B cell (primary cell): Measurements from ENCODE around the gene ARRB2. TPM values are rescaled to one million over a fixed set of nuclear protein-coding genes. Genes with fewer than 3 reads are reported as not detected.
"Not testable (repeated sequence)": the region's sequence is repeated elsewhere in the genome, so short reads cannot be mapped to it uniquely, and the experiment has no call there.

Source experiments
- ATAC-seq: fragments of 200-7000 bp; cut with Tn5 transposase; one replicate; pipeline ENCODE4 v1.10.0; 2021; ENCODE audit warnings: low read depth, mild to moderate bottlenecking, moderate number of reproducible peaks, moderate library complexity
- CTCF ChIA-PET: fragments of 350-600 bp; sonication (Branson Sonifier 250); formaldehyde crosslinking; loops from one replicate; lab custom pipeline; 2021; ENCODE audit warnings: antibody characterized with exemption, inconsistent platforms; lab: Charles Lee
- POLR2A ChIA-PET: fragments of 350-600 bp; sonication (Branson Sonifier 250); formaldehyde crosslinking; loops from one replicate; lab custom pipeline; 2021; ENCODE audit warnings: antibody characterized with exemption; lab: Charles Lee
- DNase-seq: peaks from one replicate; pipeline ENCODE4 v3.0.0; 2013
- H2AFZ ChIP-seq: 2 replicates; pipeline ENCODE4 v1.6.1; 2012; ENCODE audit warnings: mild to moderate bottlenecking, low read depth, low read length; ENCODE audit not compliant: insufficient read depth, poor library complexity, severe bottlenecking
- H3K27ac ChIP-seq, 2 donors: 1 replicate in 1 of 2; 2 replicates in 1 of 2; pipeline ENCODE4 v1.5.1; 2012 to 2013; ENCODE audit warnings: low read length in 2 of 2, mild to moderate bottlenecking in 2 of 2, moderate library complexity in 1 of 2
- H3K27me3 ChIP-seq, 4 experiments: fragments of 200-600 bp in 1 of 4; sonication (generic) in 1 of 4; replicated peaks in 1 of 4; 1 replicate in 2 of 4; 2 replicates in 2 of 4; pipeline versions ENCODE4 v1.6.1 to v1.7.0; 2013 to 2016; ENCODE audit warnings: low read length in 3 of 4, mild to moderate bottlenecking in 2 of 4, mixed read lengths in 1 of 4, moderate library complexity in 1 of 4; ENCODE audit not compliant: insufficient read depth in 4 of 4, control insufficient read depth in 3 of 4; ENCODE audit errors: control extremely low read depth in 1 of 4
- H3K36me3 ChIP-seq, 2 experiments: replicated peaks in 1 of 2; 1 replicate in 1 of 2; 2 replicates in 1 of 2; pipeline versions ENCODE4 v1.6.1 to v1.7.1; 2013; ENCODE audit warnings: low read length in 1 of 2; ENCODE audit not compliant: insufficient read depth in 2 of 2, control insufficient read depth in 1 of 2; ENCODE audit errors: control extremely low read depth in 1 of 2, extremely low read depth in 1 of 2
- H3K4me1 ChIP-seq, 2 donors: fragments of 200-600 bp in 1 of 2; sonication (generic) in 1 of 2; 1 replicate in 1 of 2; 2 replicates in 1 of 2; pipeline versions ENCODE4 v1.5.1 to v1.6.1; 2013 to 2017; ENCODE audit warnings: low read length in 2 of 2; ENCODE audit not compliant: control insufficient read depth in 2 of 2, insufficient read depth in 2 of 2
- H3K4me2 ChIP-seq: replicated peaks from 2 replicates; pipeline ENCODE3; 2012; ENCODE audit warnings: mild to moderate bottlenecking, low read depth, low read length; ENCODE audit not compliant: poor library complexity, severe bottlenecking
- H3K4me3 ChIP-seq, 5 experiments: fragments of 200-600 bp in 1 of 5; sonication (generic) in 1 of 5; 1 replicate in 3 of 5; 2 replicates in 2 of 5; pipeline versions ENCODE4 v1.5.1 to v1.7.0; 2011 to 2016; ENCODE audit warnings: low read length in 4 of 5, mild to moderate bottlenecking in 4 of 5, low read depth in 2 of 5, control low read depth in 1 of 5, moderate library complexity in 1 of 5; ENCODE audit not compliant: insufficient read depth in 1 of 5; ENCODE audit errors: control extremely low read depth in 1 of 5, extremely low read depth in 1 of 5
- H3K79me2 ChIP-seq: fragments of 200-600 bp; sonication (generic); one replicate; pipeline ENCODE4 v1.6.0; 2016; ENCODE audit warnings: low read length; ENCODE audit not compliant: control insufficient read depth, insufficient read depth
- H3K9ac ChIP-seq: fragments of 200-600 bp; sonication (generic); 2 replicates; pipeline ENCODE4 v1.6.1; 2017; ENCODE audit warnings: mild to moderate bottlenecking, low read length, moderate library complexity
- H3K9me3 ChIP-seq, 3 donors: one replicate each; pipeline versions ENCODE4 v1.6.1 to v1.7.1; 2013; ENCODE audit warnings: low read length in 2 of 3; ENCODE audit not compliant: control insufficient read depth in 2 of 3, insufficient read depth in 1 of 3; ENCODE audit errors: control extremely low read depth in 1 of 3
- H4K20me1 ChIP-seq: 2 replicates; pipeline ENCODE4 v1.6.0; 2012; ENCODE audit warnings: mild to moderate bottlenecking, low read length; ENCODE audit not compliant: insufficient read depth, control insufficient read depth, poor library complexity, severe bottlenecking
- H3K27ac Mint-ChIP-seq: one replicate; pipeline ENCODE4 v1.8.0; 2021; ENCODE audit warnings: mixed read lengths
- H3K27me3 Mint-ChIP-seq: one replicate; pipeline ENCODE4 v1.8.0; 2021; ENCODE audit warnings: mixed read lengths
- H3K4me1 Mint-ChIP-seq: one replicate; pipeline ENCODE4 v1.8.0; 2021; ENCODE audit warnings: mixed read lengths
- H3K4me3 Mint-ChIP-seq: one replicate; pipeline ENCODE4 v1.8.0; 2021; ENCODE audit warnings: mixed read lengths
- H3K9me3 Mint-ChIP-seq: one replicate; pipeline ENCODE4 v1.8.0; 2022; ENCODE audit warnings: mixed read lengths; ENCODE audit not compliant: insufficient read depth
- EZH2 ChIP-seq: IDR thresholded peaks from 2 replicates; pipeline ENCODE4 v1.6.1; 2012; ENCODE audit warnings: borderline replicate concordance, low read depth, mild to moderate bottlenecking, moderate library complexity, low read length; ENCODE audit not compliant: insufficient read depth, poor library complexity, severe bottlenecking
- WGBS: methylation state at CpG from one replicate; pipeline ENCODE4 v1.1.5; 2013; ENCODE audit warnings: missing lambda C conversion rate; ENCODE audit not compliant: insufficient coverage; 5-methylcytosine and 5-hydroxymethylcytosine counted together
- intact Hi-C: fragments of 100-400 bp; cut with micrococcal nuclease; formaldehyde crosslinking; loops from one replicate; pipeline ENCODE4 v1.10.0; 2022
- polyA plus RNA-seq: library from polyadenylated mRNA; depleted of rRNA; stranded (reverse); fragments of >200 nt; gene quantifications from 2 replicates; pipeline ENCODE4 v1.2.3, GENCODE V29; 2012
- total RNA-seq, 2 donors: library from RNA; stranded (reverse); fragments of 120-200 nt in 1 of 2; gene quantifications; 1 replicate in 1 of 2; 2 replicates in 1 of 2; pipeline versions ENCODE4 v1.2.3 to v1.2.4, GENCODE V29; 2013 to 2022
- TF ChIP-seq, protein P1 (sequence below): fragments of 200-600 bp; IDR thresholded peaks from one replicate; pipeline ENCODE4 v1.8.0; 2022; ENCODE audit warnings: antibody characterized with exemption, mild to moderate bottlenecking

The ARRB2 gene
- total and polyA plus RNA-seq, 2 donors (not counting 1 experiment from before 2014, with no cell fraction given) = 111 to 164 TPM

DNA sequence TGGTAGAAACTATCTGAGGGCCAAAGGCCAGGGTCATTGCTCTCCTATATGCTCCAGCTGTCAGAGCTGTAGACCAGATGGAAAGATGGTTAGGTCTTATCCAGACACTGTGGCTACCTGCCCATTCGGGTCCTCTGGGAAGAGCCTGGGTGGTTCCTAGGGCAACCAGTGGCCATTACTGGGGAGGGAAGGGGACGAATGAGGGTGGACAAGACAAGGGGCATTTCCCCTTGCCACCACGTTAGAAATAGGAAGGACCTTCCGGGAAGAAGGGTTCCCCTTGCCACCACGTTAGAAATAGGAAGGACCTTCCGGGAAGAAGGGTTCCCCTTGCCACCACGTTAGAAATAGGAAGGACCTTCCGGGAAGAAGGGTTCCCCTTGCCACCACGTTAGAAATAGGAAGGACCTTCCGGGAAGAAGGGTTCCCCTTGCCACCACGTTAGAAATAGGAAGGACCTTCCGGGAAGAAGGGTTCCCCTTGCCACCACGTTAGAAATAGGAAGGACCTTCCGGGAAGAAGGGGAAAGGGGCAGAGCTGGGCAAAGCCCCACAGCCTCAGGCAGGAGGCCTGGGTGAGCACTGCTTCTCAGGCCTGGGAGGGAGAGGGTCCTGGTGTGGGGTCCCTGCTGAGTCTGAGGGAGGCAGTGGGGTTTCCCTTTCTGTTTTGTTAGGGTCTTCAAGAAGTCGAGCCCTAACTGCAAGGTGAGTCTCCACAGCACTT, 4.1 kb downstream of the ARRB2 start:
- DNase-seq, ATAC-seq, H3K9me3 ChIP-seq, CTCF ChIA-PET, intact Hi-C loops, H3K27me3 Mint-ChIP-seq, POLR2A ChIA-PET, H3K9me3 Mint-ChIP-seq, H4K20me1 ChIP-seq, H3K27me3 ChIP-seq: not testable (repeated sequence)
- peak overlapping the region; percentile 34 for H3K9ac ChIP-seq
- Mint-ChIP-seq H3K4me1 (peaks cover 44% of the 10 kb centered on the region), H3K27ac (peak overlapping the region; percentile 83), H3K4me3 (peak overlapping the region; percentile 61)
- H3K4me2 ChIP-seq = peak overlapping the region; percentile 72
- WGBS = 39% methylated on average over 4 of the region's 15 CpGs
- peaks cover 31% of the 10 kb centered on the region for H3K79me2 ChIP-seq
- H3K36me3 ChIP-seq = peaks cover 3 to 32% of the 10 kb centered on the region in 2 experiments
- peaks cover 34 to 43% of the 10 kb centered on the region in 2 donors for H3K4me1 ChIP-seq
- peak overlapping the region; percentile 35 to 69 for H3K27ac ChIP-seq
- peak overlapping the region in 2 of 5 experiments; percentile 38 to 41 for H3K4me3 ChIP-seq
- peak overlapping the region; percentile 57 for H2AFZ ChIP-seq

DNA sequence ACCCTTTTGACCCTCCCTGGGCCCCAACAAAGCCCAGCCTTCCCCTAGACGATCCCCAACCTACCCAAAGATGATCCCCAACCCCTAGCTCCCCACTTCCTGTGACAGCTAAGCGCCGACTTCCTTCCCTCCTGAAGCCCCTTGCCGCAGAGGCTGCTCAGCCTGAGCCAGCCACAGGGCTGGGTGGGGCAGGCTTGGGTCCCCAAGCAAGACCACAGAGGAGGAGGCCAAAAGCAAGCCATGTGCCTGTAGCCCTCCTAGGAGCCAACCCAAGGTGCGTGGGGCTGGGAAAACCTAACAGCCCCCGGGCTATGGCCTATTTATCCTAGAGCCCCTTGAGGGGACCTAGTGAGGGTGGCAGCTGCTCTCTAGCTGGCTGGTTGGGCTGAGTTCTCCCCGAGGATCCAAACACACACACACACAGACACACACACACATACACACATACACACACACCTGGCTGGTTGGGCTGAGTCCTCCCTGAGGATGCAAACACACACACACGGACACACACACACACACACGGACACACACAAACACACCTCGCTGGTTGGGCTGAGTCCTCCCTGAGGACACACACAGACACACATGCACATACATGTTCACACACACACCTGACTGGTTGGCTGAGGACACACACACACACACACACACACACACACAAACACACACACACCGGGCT, 4.8 kb downstream of the ARRB2 start:
- Mint-ChIP-seq H3K9me3 (no peaks in the 10 kb centered on the region), H3K27ac (peak overlapping the region; percentile 83), H3K27me3 (no peaks in the 10 kb centered on the region), H3K4me1 (peaks cover 40% of the 10 kb centered on the region), H3K4me3 (peak overlapping the region; percentile 61)
- H3K4me1 ChIP-seq = peaks cover 32 to 40% of the 10 kb centered on the region in 2 donors
- H3K79me2 ChIP-seq = peaks cover 31% of the 10 kb centered on the region
- no peaks in the 10 kb centered on the region for H3K9me3 ChIP-seq
- DNase-seq (peak; percentile 47), ATAC-seq (no peak)
- H3K27ac ChIP-seq = peak overlapping the region; percentile 35 to 69
- ChIA-PET CTCF (no interaction called here), POLR2A (interaction anchor here (0.8 kb wide), 1 partner anchor 184 kb away, joined by 4 read pairs; the partner anchor contains the start of gene C17orf107)
- H3K27me3 ChIP-seq = no peaks in the 10 kb centered on the region
- peaks cover 3 to 39% of the 10 kb centered on the region in 2 experiments for H3K36me3 ChIP-seq
- H3K4me2 ChIP-seq = peak overlapping the region; percentile 72
- H3K9ac ChIP-seq = peak overlapping the region; percentile 34
- TF ChIP-seq, protein P1, sequence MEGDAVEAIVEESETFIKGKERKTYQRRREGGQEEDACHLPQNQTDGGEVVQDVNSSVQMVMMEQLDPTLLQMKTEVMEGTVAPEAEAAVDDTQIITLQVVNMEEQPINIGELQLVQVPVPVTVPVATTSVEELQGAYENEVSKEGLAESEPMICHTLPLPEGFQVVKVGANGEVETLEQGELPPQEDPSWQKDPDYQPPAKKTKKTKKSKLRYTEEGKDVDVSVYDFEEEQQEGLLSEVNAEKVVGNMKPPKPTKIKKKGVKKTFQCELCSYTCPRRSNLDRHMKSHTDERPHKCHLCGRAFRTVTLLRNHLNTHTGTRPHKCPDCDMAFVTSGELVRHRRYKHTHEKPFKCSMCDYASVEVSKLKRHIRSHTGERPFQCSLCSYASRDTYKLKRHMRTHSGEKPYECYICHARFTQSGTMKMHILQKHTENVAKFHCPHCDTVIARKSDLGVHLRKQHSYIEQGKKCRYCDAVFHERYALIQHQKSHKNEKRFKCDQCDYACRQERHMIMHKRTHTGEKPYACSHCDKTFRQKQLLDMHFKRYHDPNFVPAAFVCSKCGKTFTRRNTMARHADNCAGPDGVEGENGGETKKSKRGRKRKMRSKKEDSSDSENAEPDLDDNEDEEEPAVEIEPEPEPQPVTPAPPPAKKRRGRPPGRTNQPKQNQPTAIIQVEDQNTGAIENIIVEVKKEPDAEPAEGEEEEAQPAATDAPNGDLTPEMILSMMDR = no peak
- TF ChIP-seq EZH2 = no peak
- peak overlapping the region; percentile 57 for H2AFZ ChIP-seq
- intact Hi-C loops = no loop called here
- H4K20me1 ChIP-seq = no peaks in the 10 kb centered on the region
- WGBS = 18% methylated on average over 8 of the region's 11 CpGs
- H3K4me3 ChIP-seq = peak overlapping the region in 2 of 5 experiments; percentile 38 to 41
